Activated CD4-positive, alpha-beta T cell treated with anti-CD3 and anti-CD28 coated beads for 24 hours (primary cell): ENCODE measurements around the gene CLEC17A.
A peak's percentile ranks its signal among the peaks of the same experiment; 100 is the strongest.
"Not testable (repeated sequence)": the region's sequence is repeated elsewhere in the genome, so short reads cannot be mapped to it uniquely, and the experiment has no call there.

Source experiments
- DNase-seq, 2 donors: peaks; one replicate each; pipeline ENCODE4 v3.0.0-alpha.2; 2020; ENCODE audit warnings: low read depth in 2 of 2

CLEC17A gene

DNA sequence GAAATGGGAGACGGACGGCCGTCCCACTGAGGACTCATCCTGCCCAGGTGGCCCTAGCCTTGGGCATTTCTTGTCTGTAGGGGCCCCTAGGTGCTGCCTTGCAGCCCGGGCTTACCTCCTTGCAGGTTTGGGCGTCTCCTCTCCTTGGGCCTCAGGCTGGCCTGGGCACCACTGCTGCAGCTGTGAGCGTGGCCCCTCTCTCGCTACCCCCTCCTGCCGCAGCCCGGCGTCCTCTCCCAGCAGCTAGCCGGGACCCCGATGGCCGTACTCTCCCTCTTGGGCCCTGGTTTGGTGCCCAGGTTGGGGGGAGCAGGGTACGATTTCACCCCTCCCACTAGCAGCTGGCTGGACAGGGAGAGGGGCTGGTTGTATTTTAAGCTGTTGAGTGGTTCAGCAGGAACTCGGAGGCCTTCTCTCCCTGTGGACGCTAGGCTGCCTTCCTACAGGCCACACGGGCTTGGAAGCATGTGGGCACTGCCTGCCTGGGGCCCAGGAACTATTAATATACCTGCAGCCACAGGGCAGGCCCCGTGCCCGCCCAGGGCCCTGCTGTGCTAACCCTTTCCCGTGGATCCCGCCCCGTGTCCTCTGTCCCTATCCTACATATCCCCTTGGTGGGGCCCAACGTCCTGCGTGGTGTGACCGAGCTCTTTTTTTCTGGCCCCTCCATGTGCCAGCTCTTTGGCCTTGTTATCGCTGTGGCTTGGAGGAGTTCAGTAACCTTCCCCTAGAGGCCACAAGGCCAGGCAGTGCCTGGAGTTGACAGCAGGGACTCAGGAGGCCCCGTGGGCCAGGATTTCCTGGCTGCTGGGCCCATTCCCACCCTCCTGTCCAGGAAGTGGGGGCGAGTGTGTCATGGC is 22.7 kb upstream of the CLEC17A start:
- no peak for DNase-seq

DNA sequence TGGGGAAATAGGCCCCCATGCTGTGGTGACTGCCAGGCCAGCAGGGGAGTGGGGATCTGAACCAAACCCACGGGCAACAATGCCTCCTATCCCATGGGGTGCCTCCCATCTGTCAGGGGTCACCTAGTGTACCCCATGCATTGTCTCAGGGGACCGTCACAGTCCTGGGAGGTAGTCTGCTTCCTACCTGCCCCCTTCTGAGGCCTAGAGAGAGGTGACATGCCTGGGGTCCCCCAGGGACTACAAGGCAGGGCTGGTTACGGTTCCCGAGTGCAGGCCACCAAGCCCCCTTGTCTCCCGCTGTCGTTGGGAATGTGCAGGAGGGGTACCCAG is 22.1 kb upstream of the CLEC17A start:
- DNase-seq = no peak

GRCh38 chr19:14561249-14561648 is 21.6 kb upstream of the CLEC17A start:
- no peak for DNase-seq

GRCh38 chr19:14561847-14562351 is 21.0 kb upstream of the CLEC17A start:
- no peak for DNase-seq

GRCh38 chr19:14562660-14563589 is 20.0 kb upstream of the CLEC17A start:
- no peak for DNase-seq

DNA sequence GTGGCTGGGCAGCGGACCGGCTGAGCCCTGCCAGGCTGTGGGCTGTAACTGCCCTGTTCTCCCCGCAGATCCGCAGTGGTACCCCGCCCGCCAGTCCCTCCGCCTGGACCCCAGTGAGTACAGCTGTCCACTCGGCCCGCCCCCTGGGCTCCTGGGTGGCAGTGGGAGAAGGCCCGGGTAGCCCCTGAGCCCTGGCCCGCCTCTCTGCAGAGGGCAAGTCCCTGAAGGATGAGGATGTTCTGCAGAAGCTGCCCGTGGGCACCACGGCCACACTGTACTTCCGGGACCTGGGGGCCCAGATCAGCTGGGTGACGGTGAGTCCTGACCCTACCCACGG is 19.3 kb upstream of the CLEC17A start:
- no peak for DNase-seq

DNA sequence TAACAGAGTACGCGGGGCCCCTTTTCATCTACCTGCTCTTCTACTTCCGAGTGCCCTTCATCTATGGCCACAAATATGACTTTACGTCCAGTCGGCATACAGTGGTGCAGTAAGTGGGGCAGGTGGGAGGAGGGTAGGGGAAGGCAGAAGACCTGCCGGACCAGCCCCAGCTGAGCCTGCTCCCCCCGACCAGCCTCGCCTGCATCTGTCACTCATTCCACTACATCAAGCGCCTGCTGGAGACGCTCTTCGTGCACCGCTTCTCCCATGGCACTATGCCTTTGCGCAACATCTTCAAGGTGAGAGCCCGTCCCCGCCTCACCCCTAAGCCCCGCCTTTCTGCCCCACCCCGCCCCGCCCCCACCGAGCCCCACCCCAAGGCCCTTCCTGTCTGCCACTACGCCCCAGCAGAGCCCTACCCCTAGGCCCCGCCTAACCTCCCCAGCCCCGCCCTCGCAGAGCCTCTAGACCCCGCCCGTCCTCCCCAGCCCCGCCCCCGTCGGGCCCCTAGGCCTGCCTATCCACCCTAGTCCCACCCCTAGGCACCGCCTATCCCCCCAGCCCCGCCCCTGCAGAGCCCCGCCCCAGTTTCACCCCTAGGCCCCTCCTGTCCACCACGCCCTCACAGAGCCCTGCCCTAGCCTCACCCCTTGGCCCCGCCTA is 18.8 kb upstream of the CLEC17A start:
- DNase-seq = peak; percentile 31 to 60

GRCh38 chr19:14564652-14565297 is 18.1 kb upstream of the CLEC17A start:
- not testable (repeated sequence) for DNase-seq

DNA sequence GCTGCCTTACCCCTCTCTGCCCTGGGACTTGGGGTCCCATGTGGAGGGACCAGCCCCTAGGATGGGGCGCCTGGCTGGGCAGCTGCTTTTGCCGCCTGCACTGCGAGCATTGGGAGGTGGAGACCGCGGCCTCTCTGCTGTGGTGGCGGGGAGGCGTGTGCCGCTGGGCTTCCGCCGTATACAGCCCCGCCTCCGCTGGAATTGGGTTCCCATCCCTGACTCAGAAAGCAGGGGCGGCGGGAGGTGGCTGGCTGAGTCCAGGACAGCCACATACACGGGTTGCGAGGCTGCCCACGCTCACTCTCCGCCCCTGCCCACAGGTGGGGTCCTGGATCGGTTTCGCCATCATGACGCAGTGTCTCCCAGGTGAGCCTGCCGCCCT is 17.6 kb upstream of the CLEC17A start:
- no peak for DNase-seq

DNA sequence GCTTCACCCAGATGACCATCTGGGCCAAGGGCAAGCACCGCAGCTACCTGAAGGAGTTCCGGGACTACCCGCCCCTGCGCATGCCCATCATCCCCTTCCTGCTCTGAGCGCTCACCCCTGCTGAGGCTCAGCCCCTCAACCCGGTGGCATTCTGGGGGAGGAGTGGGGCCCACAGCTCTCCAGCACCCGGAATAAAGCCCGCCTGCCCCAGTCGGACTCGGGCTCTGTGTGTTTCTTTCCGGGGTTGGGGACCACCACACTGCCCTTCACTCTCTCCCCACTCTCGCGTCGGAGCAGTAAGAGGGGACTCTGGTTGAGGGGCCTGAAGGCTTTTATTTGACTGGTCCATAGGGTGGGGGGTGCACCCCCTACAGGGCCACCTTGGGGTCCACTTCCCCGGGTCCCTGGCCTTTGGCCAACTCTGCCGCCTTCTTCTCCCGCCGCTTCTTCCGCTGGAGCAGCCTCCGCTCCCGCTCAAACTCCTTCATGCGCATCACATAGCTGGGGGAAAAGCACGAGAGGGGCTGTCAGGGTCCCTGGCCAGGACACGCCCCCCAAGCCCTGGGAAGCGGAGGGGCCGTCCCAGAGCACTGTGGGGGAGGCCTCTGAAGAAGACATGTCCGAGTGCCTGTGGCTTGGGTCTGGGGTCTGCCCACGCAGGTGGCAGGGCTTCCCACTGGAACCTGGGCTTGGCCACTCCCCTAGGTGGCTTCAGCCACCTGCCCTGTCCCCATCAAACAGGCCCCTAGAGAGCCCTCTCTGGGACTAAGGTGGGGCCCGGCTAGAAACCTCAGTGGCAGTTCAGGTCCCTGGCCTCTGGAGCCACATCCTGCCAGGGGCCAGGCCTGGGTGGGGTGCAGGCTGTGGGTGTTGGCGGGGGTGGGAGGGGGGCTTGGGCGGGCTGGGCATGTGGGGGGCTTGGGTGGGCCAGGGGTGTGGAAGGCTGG is 16.8 kb upstream of the CLEC17A start:
- DNase-seq = no peak

DNA sequence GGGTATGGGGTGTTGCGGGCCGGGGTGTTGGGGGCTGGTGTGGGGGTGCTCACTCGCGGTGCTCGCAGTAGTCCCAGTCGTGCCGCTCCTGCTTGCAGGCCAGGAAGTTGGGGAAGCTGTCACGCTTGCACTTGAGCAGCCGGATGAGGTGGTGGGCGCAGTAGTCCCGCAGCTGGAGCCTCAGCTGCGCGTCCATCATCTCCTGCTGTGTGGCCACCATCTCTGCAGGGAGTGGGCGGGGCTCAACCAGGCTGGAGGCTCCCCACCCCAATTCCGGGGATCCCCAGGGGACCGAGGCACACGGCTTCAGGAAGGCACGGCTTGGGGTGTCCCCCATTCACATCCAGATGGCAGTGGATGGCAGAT is 16.2 kb upstream of the CLEC17A start:
- no peak for DNase-seq

DNA sequence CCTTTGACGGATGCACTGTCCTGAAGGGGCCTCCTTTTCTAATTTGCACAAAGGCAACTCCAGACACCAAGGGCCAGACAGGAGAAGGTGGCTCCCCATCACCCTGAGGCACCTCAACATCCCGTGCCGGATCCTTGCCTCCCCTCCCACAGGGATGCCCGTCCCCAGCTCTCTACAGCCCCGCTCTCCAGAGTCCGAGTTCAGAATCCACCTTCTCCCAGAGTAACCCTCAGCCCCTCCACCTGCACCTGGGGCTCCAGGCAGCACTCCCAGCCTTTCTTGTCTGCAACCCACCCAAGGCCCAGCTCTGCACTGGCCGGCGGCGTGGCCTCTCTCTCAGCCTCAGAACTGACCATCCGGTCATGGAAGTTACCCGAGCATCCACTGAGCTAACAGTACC is 15.8 kb upstream of the CLEC17A start:
- DNase-seq = no peak

- DNase-seq = no peak
Observed at GRCh38 chr19:14570864-14571527, 11.9 kb upstream of the CLEC17A start.

GRCh38 chr19:14571695-14572490 is 11.0 kb upstream of the CLEC17A start, which contains the start of gene NDUFB7:
Gene NDUFB7, minus strand, starts transcription at chr19:14572066. Its CDS starts 66 bp downstream, at chr19:14572000.
- DNase-seq = peak; percentile 81 to 83

- no peak for DNase-seq
Observed at GRCh38 chr19:14575428-14575980, 7.4 kb upstream of the CLEC17A start.

DNA sequence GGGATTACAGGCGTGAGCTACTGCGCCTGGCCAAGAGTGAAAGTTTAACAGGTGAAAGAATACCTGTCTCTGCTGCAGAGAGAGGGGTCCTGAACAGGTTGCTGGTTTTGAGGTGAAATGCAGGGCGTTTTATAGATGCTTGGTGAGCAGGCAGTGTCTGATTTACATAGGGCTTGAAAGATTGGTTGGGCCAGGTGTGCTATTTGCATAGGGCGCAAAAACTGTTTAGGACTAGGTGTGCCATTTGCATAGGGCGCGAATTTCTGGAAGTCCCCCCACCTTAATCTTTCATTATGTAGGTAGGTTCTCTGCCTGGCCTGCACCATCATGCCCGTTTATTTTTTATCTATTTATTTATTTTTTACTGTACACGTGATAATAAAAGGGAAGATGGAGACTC is 6.5 kb upstream of the CLEC17A start:
- no peak for DNase-seq

DNA sequence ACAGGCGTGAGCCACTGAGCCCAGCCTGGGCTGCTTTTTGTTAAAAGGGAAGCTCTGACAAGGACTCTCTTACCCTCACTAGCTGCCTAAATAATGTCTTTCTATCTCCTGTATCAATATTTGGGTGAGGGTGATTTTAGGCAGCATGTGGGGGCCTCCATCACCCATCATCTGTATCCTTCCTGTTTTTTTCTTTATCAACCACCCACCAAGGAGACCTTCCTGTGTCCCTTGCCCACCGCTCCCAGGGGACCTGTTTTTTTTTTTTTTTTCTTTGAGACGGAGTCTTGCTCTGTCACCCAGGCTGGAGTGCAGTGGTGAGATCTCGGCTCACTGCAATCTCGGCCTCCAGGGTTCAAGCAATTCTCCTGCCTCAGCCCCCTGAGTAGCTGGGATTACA is 5.6 kb upstream of the CLEC17A start:
- no peak for DNase-seq

DNA sequence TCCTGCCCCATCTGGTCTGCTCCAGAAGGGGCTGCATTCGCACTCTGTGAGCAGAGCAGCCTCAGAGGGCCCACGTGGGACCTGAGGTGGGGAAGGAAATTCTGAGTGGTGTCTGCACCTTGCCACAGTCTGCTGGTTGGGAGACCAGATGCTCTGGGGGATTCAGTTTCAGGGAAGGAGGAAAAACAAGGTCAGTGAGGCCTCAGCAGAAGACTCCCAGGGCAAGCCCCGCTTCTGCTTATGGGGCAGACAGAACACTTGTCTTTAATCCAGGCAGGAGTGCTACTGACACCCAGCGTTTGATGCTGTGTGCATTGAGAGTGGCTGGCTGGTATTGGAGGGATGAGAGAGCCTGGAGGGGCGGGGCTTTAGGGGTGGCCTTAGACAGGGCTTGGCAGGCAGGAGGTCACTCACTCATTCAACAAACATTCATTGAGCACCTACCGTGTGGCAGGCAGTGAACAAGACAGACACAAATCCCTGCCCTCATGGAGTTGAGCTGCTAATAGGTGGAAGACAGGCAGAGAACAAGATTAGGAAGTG is 4.9 kb upstream of the CLEC17A start:
- DNase-seq = no peak
